ENCODE data around the gene SMG6. TPM values are rescaled to one million over a fixed set of nuclear protein-coding genes. Genes with fewer than 3 reads are reported as not detected.

The SMG6 gene
- total RNA-seq, 2 donors from 2014 or later, result 12.5 to 22.1 TPM

DNA sequence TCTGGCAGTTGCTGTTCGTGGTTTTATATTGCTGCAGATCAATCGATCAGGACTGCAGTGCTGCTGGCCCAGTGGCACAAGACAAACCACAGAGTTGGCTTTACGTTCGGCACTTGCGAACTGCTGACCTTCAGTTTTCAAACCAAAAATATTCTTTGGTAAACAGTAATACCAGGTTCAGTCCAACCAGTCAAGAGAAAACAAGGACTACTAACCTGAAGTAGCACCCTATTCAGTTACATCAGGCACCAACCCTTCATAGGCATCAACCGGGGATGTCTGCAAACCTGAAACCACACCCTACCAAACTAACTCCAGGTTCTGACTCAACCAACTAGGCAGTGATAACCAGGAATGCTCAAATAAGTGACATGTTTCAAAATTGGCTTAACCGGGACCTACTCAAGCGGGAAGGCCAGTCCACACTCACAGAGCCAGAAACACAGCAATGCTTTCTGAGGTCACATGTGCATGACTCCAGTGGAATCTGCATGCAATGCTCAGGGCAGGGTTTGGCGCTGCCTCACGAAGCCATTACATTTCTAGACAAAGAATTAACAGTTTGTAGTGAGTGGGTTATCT is 91.1 kb downstream of the SMG6 start:
- intact Hi-C loops (cut with DNase I), result no loop called here
- Histone ChIP-seq H3K9me3 (no peaks in the 10 kb centered on the region), H3K4me1 (no peaks in the 10 kb centered on the region), H3K27ac (peak overlapping the region in 1 of 4 donors; percentile 25), H3K27me3 (no peaks in the 10 kb centered on the region), H3K4me3 (no peak overlapping the region), H3K36me3 (replicated peaks in 1 of 2; ENCODE audit: insufficient read depth in 1 of 2, low read depth in 2 of 2) (no peaks in the 10 kb centered on the region)
- TF ChIP-seq, protein P1, sequence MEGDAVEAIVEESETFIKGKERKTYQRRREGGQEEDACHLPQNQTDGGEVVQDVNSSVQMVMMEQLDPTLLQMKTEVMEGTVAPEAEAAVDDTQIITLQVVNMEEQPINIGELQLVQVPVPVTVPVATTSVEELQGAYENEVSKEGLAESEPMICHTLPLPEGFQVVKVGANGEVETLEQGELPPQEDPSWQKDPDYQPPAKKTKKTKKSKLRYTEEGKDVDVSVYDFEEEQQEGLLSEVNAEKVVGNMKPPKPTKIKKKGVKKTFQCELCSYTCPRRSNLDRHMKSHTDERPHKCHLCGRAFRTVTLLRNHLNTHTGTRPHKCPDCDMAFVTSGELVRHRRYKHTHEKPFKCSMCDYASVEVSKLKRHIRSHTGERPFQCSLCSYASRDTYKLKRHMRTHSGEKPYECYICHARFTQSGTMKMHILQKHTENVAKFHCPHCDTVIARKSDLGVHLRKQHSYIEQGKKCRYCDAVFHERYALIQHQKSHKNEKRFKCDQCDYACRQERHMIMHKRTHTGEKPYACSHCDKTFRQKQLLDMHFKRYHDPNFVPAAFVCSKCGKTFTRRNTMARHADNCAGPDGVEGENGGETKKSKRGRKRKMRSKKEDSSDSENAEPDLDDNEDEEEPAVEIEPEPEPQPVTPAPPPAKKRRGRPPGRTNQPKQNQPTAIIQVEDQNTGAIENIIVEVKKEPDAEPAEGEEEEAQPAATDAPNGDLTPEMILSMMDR (IDR thresholded peaks at IDR 0.05), result no peak
- TF ChIP-seq POLR2A (IDR thresholded peaks at IDR 0.05), result no peak
- 63 to 67% methylated on average over 8 to 10 of the region's 10 CpGs for WGBS, 2 donors
- DNase-seq, result peak in 2 of 4 donors; percentile 18 to 40
- no peak for ATAC-seq

DNA sequence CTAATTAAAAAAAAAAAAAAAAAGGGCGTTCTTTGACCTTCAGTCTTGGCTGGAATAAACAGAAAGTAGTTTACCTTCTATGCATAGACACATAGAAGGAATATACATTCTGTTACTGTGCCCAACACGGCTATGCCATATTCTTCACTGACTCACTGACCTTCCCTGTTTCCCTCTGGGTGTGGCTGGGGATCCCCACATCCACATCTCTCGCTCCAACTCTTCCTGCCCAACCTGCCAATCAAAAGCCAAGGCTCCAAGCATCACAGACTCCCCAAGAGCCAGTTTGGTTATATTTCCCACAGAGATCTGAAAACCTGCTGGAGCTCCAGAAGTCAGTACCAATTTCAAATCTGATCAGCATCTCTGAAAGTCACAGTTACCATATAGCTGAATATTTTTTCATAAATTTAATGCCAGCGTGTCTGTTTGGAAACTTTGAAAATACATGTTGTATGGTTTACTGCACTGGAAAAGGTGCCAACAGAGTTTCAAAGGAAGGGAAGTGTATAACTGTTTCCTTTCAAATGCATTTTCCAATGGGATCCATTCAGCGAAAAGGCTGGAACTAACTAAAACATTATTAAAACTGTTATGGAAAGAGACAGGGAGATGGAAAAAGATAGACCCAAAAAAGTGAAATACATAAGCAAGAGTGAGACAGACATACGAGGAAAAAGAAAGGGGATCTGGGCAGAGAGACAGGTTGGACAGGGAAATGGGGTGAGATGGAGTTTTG is 91.8 kb downstream of the SMG6 start:
- WGBS, 2 donors, result 87 to 88% methylated on average over 6 of the region's 6 CpGs
- no peaks in the 10 kb centered on the region for H3K9me3 ChIP-seq
- no peaks in the 10 kb centered on the region for H3K36me3 ChIP-seq (replicated peaks in 1 of 2; ENCODE audit: insufficient read depth in 1 of 2, low read depth in 2 of 2)
- no peaks in the 10 kb centered on the region for H3K4me1 ChIP-seq
- intact Hi-C loops (cut with DNase I), result no loop called here
- no peaks in the 10 kb centered on the region for H3K27me3 ChIP-seq
- H3K4me3 ChIP-seq, result no peak overlapping the region
- TF ChIP-seq POLR2A (IDR thresholded peaks at IDR 0.05), result no peak
- TF ChIP-seq, protein P1 (IDR thresholded peaks at IDR 0.05), result no peak
- H3K27ac ChIP-seq, result no peak overlapping the region
- ATAC-seq (no peak), DNase-seq (no peak)

DNA sequence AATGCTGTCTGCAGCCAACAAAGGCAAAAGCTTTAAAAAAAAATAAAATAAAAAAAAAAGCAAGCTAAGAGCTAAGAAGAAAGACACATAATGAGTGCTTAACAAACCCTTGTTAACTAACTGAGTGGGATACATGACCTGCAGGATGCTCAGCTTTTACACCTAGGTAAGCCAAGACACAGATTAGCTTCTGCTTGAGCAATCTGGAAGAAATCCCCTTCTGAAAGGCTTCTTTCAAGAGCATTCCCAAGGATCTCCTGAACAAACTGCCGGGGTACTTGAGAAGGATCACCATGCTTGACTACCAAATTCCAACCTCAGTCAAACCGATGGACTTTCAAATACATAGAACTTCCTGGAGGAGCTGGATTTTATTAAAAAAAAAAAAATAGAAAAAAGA is 92.9 kb downstream of the SMG6 start:
- intact Hi-C loops (cut with DNase I), result no loop called here
- TF ChIP-seq, protein P1 (IDR thresholded peaks at IDR 0.05), result no peak
- TF ChIP-seq POLR2A (IDR thresholded peaks at IDR 0.05), result no peak
- H3K27ac ChIP-seq, result no peak overlapping the region

DNA sequence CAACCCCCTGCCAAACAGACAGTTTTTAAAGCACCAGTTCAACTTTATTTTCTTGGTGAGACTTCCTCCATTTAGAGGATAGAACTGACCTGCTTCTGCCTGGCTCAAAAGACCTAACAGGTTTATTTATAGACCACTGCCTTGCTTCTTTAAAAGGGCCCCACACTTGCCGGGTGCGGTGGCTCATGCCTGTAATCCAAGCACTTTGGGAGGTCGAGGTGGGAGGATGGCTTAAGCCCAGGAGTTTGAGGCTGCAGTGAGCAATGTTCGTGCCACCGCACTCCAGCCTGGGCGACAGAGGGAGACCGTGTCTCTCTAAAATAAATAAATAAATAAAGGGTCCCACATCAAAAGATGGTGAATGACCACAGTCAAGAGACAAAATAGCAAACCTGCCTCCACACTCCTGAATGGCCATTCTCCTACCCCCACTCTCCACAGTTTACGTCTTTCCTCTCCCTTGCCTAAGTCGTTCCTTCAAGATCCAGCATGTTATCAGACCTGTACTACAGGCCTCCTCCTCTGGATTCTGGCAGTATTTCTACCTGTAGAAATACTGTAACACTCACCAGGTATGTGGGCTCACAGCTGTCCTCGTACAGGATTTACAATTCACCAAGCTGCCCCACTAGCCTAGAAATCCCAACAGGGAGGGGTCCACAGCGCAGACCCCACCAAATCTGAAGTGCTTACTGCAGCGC is 95.6 kb downstream of the SMG6 start:
- no peaks in the 10 kb centered on the region for H3K36me3 ChIP-seq (replicated peaks in 1 of 2; ENCODE audit: insufficient read depth in 1 of 2, low read depth in 2 of 2)
- ATAC-seq (no peak), DNase-seq (no peak)
- H3K4me3 ChIP-seq, result no peak overlapping the region
- H3K27ac ChIP-seq, result no peak overlapping the region
- TF ChIP-seq, protein P1 (IDR thresholded peaks at IDR 0.05), result no peak
- no peak for TF ChIP-seq POLR2A (IDR thresholded peaks at IDR 0.05)
- peaks cover 7% of the 10 kb centered on the region for H3K4me1 ChIP-seq
- 82 to 90% methylated on average over 12 of the region's 12 CpGs for WGBS, 2 donors
- intact Hi-C loops (cut with DNase I), result no loop called here
- H3K27me3 ChIP-seq, result no peaks in the 10 kb centered on the region
- H3K9me3 ChIP-seq, result no peaks in the 10 kb centered on the region

More for the DNA sequence above, 92.9 kb downstream of the SMG6 start:
- H3K4me3 ChIP-seq, result no peak overlapping the region
- ATAC-seq, result no peak
- no peaks in the 10 kb centered on the region for H3K4me1 ChIP-seq
- DNase-seq, result no peak
- no peaks in the 10 kb centered on the region for H3K36me3 ChIP-seq (replicated peaks in 1 of 2; ENCODE audit: insufficient read depth in 1 of 2, low read depth in 2 of 2)
- no peaks in the 10 kb centered on the region for H3K9me3 ChIP-seq
- H3K27me3 ChIP-seq, result no peaks in the 10 kb centered on the region
- 95 to 100% methylated on average over 2 of the region's 2 CpGs for WGBS, 2 donors
